Hepatic stellate cell (primary cell): Measurements from ENCODE around the gene CENPS.
"Not testable (repeated sequence)": the region's sequence is repeated elsewhere in the genome, so short reads cannot be mapped to it uniquely, and the experiment has no call there.

Source experiments
- DNase-seq: peaks from one replicate; pipeline ENCODE4 v3.0.0; 2011; ENCODE audit warnings: low spot score

The CENPS gene

GRCh38 chr1:10451287-10451686 is 21.1 kb downstream of the CENPS start:
- peak; percentile 49 for DNase-seq

GRCh38 chr1:10456048-10456447 is 25.8 kb downstream of the CENPS start:
- no peak for DNase-seq

- DNase-seq: no peak
Observed at GRCh38 chr1:10456661-10457060, 26.4 kb downstream of the CENPS start.

- not testable (repeated sequence) for DNase-seq
Observed at GRCh38 chr1:10457462-10457861, 27.2 kb downstream of the CENPS start.

GRCh38 chr1:10457875-10458274 is 27.6 kb downstream of the CENPS start:
- no peak for DNase-seq

- peak; percentile 66 for DNase-seq
Observed at GRCh38 chr1:10459184-10459583, 29.0 kb downstream of the CENPS start.

GRCh38 chr1:10467078-10467477 is 36.8 kb downstream of the CENPS start:
- no peak for DNase-seq

- no peak for DNase-seq
Observed at GRCh38 chr1:10470043-10470442, 39.8 kb downstream of the CENPS start.

- peak; percentile 34 for DNase-seq
Observed at GRCh38 chr1:10471411-10472219, 41.4 kb downstream of the CENPS start.

- peak; percentile 96 for DNase-seq
Observed at GRCh38 chr1:10472220-10473144, 42.2 kb downstream of the CENPS start, which contains the start of gene DFFA. Gene DFFA, minus strand, starts transcription at chr1:10472529. Its CDS starts 71 bp downstream, at chr1:10472458.

GRCh38 chr1:10473145-10473765 is 43.0 kb downstream of the CENPS start:
- DNase-seq: no peak

GRCh38 chr1:10474309-10474612 is 44.0 kb downstream of the CENPS start:
- not testable (repeated sequence) for DNase-seq

GRCh38 chr1:10474613-10475507 is 44.6 kb downstream of the CENPS start, which contains the start of gene PEX14:
Gene PEX14, plus strand, starts transcription at chr1:10474950. Its CDS starts 17 bp downstream, at chr1:10474967.
- DNase-seq: peak; percentile 94

- no peak for DNase-seq
Observed at GRCh38 chr1:10475510-10475909, 45.3 kb downstream of the CENPS start.

- no peak for DNase-seq
Observed at GRCh38 chr1:10479296-10479695, 49.1 kb downstream of the CENPS start.

GRCh38 chr1:10480614-10481013 is 50.4 kb downstream of the CENPS start:
- no peak for DNase-seq

GRCh38 chr1:10484521-10484920 is 54.3 kb downstream of the CENPS start:
- DNase-seq: no peak

GRCh38 chr1:10489291-10490055 is 59.2 kb downstream of the CENPS start:
- no peak for DNase-seq

- DNase-seq: no peak
Observed at GRCh38 chr1:10490286-10490970, 60.2 kb downstream of the CENPS start.
